ENCODE measurements around the gene RABAC1. TPM values are rescaled to one million over a fixed set of nuclear protein-coding genes. Genes with fewer than 3 reads are reported as not detected.

Gene RABAC1
- total RNA-seq, 2 donors from 2014 or later: 172 to 197 TPM

DNA sequence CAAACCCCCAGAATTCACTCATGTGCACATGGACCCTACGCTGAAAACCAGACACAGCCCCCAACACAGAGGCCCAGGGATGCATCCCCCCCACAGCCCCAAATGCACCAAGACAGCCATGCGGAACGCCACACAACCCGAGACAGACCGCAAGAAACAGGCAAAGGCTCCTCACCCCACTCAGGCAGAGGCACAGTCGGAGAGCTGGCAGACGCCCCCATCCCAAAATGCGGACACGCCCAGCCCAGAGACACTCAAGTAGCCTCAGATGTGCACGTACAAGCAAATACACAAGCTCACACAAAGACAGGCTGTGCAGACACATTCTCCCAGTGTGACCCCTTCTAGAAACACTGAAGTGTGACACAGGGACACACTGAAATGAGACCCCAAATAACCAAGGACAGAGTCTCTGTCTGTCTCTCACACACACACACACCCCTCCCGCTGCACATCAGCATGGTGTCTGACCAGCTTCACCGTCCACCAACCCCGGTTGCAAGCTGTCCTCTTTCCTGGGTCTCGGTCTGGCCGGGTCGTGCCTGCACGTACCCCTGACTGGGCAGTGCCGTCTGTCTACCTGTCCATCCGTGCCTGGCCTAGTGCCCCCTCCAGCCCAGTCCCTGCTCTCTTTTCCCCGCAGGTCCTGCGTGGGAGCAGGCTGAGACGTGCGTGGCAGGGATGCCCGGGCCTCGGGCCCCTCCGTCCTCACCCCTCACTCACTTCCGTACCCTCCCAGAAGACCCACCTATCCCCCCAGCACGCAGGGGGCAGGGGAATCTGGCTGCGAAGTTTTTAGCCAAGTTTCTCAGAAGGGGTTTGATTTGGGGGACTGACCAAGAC lies 47.0 kb downstream of the RABAC1 start:
- no peaks in the 10 kb centered on the region for H3K4me1 ChIP-seq
- H3K27me3 ChIP-seq: peaks cover 36% of the 10 kb centered on the region
- H3K9ac ChIP-seq (ENCODE audit: low read depth in 2 of 2, low read length in 2 of 2): no peak overlapping the region
- no peak overlapping the region for H3K27ac ChIP-seq
- no peaks in the 10 kb centered on the region for H3K36me3 ChIP-seq
- H3K9me3 ChIP-seq: no peaks in the 10 kb centered on the region
- no peak for TF ChIP-seq CTCF (IDR thresholded peaks at IDR 0.05)
- DNase-seq: no peak
- no peak overlapping the region for H3K4me3 ChIP-seq
- intact Hi-C loops (cut with DNase I): no loop called here

- DNase-seq: no peak
- H3K27me3 ChIP-seq: peaks cover 36% of the 10 kb centered on the region
- H3K9ac ChIP-seq (ENCODE audit: low read depth in 2 of 2, low read length in 2 of 2): no peak overlapping the region
- H3K4me3 ChIP-seq: no peak overlapping the region
- no peak for TF ChIP-seq CTCF (IDR thresholded peaks at IDR 0.05)
- H3K9me3 ChIP-seq: no peaks in the 10 kb centered on the region
- intact Hi-C loops (cut with DNase I): no loop called here
- H3K27ac ChIP-seq: no peak overlapping the region
- no peaks in the 10 kb centered on the region for H3K4me1 ChIP-seq
- H3K36me3 ChIP-seq: no peaks in the 10 kb centered on the region
These were observed 47.9 kb downstream of the RABAC1 start for GRCh38 chr19:41910992-41911888.

DNA sequence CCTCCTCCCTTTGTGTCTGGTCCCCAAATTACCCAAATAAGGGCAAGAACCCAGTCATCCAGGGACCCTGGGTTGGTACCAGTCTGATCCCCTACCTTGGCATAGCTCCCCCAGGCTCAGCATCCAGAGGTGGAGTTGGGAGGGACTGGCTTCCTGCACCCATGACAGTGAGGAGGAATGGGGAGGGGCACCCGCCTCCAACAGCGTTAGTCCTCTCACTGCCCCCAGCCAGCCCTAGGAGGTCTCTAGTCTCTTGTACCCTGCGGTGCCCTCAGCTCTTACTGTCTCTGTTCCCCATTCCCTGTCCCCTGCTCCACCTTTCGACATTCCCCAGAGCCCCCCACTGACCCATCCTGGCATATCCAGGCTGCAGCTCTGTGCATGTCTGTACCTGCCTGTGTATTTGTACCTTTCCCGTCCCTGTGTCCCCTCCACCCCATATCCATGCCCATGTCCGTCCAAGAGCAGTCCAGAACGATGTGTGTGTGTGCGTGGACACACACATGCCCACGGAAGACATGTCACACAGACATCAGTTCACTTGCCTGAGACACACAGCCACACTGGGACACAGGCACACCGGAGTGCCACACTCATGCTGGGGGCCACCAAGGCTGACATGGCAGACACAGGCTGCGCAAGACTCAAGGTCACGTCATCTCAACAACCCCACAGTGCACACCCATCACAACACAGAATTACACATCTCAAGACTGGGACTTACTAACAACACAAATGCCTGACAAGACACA lies 48.7 kb downstream of the RABAC1 start:
- H3K27ac ChIP-seq: no peak overlapping the region
- H3K9me3 ChIP-seq: no peaks in the 10 kb centered on the region
- peaks cover 29% of the 10 kb centered on the region for H3K27me3 ChIP-seq
- no peak overlapping the region for H3K9ac ChIP-seq (ENCODE audit: low read depth in 2 of 2, low read length in 2 of 2)
- TF ChIP-seq CTCF (IDR thresholded peaks at IDR 0.05): no peak
- no peak overlapping the region for H3K4me3 ChIP-seq
- no peaks in the 10 kb centered on the region for H3K36me3 ChIP-seq
- no peaks in the 10 kb centered on the region for H3K4me1 ChIP-seq
- intact Hi-C loops (cut with DNase I): no loop called here
- DNase-seq: no peak

DNA sequence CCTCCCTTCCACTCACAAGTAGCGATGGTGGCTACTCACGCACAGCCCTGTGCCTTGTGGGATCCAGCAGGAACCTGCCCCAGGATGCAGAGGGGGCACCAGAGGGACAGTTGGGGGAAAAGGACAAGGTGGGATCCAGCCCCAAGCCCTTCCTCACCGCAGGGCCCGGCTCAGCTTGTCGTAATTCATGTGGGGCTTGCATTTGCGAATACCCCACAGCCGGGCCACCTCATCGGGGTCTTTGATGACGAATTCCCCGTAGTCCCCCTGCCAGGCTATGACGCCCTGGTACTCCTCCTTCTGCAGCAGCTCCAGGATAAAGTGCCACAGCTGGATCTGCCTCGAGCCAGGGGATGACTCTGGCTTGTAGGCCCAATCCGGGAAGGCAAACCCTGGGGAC lies 49.4 kb downstream of the RABAC1 start:
- H3K27ac ChIP-seq: no peak overlapping the region
- peaks cover 26% of the 10 kb centered on the region for H3K27me3 ChIP-seq
- no peak overlapping the region for H3K4me3 ChIP-seq
- no peak for TF ChIP-seq CTCF (IDR thresholded peaks at IDR 0.05)
- no peaks in the 10 kb centered on the region for H3K9me3 ChIP-seq
- intact Hi-C loops (cut with DNase I): no loop called here
- no peaks in the 10 kb centered on the region for H3K36me3 ChIP-seq
- H3K4me1 ChIP-seq: no peaks in the 10 kb centered on the region
- no peak for DNase-seq
- no peak overlapping the region for H3K9ac ChIP-seq (ENCODE audit: low read depth in 2 of 2, low read length in 2 of 2)

Measured in colonic mucosa (tissue), 4 donors.